Hypothalamus (tissue), 51 donors: ENCODE data around the gene PRKG2.

Experiments
- DNase-seq, 51 donors: peaks; one replicate each; lab custom pipeline; 2025; lab: John Stamatoyannopoulos, UW

Gene PRKG2

GRCh38 chr4:81106150-81106549 is 108.9 kb downstream of the PRKG2 start:
- DNase-seq, result no peak

DNA sequence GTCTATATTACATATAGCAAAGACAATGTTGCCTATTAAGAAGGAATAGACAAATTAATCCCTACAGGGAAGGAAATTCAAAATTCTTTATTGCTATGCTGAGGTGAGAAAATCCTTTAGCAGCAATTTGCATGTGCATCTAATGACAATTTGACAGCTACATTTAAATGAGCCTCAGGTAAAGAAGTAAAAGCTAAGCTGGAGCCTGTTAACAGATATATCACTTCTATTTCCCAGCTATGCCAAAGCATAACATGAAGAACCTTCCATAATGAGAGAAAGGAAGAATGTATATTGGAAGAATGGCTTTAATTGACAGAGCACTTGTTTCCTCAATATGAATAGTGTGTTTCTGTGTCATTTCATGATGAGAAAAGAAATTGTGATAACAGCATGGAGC is 112.9 kb downstream of the PRKG2 start:
- no peak for DNase-seq

DNA sequence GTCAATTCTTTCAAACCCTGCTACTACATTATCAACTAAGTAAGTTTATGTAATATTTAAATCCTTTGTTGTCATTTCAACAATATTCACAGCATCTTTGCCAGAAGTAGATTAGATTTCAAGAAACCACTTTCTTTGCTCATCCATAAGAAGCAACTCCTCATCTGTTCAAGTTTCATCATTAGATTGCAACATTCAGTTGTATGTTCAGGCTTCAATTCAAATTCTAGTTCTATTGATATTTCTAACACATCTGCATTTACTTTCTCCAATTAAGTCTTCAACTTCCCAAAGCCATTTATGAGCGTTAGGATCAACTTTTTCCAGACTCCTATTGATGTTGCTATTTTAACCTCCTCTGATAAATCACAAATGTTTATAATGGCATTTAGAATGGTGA is 118.5 kb downstream of the PRKG2 start:
- DNase-seq, result no peak

GRCh38 chr4:81095389-81095788 is 119.6 kb downstream of the PRKG2 start:
- DNase-seq, result no peak

DNA sequence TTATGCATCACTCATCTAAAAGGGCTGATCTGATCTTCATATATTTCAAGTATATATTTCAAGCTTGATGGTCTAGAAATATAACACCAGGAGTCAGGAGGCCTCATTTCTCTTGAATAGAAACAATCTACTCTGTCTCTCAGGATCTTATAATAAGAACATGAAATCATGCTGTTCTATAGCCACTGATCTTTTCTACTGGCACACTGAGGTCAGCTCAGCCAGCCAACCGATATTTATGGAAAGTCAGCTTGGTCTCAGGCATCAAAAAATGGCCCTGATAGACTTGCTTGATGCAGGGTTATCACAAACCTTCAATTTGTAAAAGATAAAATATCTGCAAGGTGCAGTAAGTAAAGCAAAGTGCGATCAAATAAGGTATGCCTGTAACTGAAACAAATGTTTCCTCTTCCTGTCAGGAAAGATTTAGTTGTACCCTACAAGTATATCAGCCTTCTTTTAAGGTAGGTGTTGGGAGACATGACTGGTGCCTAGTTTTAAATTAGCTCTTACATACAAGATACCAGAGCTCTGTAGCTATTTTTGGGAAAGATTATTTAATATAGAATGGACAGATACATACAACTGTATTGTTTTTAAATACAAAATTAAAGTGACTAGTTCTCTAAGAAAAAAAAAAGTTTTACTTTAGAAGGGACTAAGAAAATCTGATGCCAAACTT is 121.2 kb downstream of the PRKG2 start:
- DNase-seq, result no peak

- no peak for DNase-seq
Observed at GRCh38 chr4:81085979-81086378, 129.0 kb downstream of the PRKG2 start.

GRCh38 chr4:81085291-81085690 is 129.7 kb downstream of the PRKG2 start:
- no peak for DNase-seq

DNA sequence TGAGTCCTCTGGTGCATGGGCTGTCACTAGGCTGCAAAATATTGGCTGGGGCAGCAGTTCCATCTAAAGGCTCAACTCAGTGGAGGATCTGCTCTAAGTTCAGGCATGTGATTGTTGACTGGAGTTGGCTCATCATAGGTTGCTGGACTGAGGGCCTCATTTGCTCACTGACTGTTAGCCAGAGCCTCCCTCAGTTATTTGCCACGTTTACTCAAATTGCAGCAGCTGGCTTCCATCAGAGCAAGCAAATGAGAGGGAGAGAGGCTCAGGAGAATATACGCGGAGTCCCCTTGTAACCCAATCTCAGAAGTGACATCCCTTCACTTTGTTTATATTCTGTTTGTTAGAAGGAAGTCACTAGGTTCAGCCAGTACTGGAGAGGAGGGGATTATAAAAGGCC is 130.4 kb downstream of the PRKG2 start:
- DNase-seq, result no peak

- no peak for DNase-seq
Observed at GRCh38 chr4:81084029-81084428, 131.0 kb downstream of the PRKG2 start.

DNA sequence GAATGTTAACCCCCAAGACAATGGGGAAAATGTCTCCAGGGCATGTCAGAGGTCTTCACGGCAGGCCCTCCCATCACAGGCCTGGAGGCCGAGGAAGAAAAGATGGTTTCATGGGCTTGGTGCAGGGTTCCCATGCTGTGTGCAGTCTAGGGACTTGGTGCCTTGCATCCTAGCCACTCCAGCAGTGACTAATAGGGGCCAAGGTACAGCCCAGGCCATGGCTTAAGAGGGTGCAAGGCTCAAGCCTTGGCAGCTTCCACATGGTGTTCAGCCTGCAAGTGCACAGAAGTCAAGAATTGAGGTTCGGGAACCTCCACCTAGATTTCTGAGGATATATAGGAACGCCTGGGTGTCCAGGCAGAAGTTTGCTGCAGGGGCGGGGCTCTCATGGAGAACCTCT is 133.9 kb downstream of the PRKG2 start:
- no peak for DNase-seq

DNA sequence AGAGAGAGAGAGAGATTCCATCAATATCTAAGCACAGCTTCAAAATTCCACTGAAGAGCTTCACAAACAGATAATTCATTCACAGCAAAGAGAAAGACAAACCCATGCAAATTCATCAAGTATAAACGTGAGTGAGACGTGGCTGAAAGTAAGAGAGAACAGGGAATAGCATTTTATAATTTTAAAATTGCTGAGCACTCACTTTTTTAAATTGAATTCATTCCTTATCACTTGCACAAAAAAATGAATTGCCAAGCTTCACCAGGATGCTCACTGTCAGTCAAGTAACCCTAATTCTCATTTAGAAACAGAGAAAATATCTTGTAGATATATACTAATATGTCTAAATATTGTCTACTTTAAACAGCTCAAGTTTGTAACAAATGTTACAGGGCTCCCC is 144.0 kb downstream of the PRKG2 start:
- DNase-seq, result no peak

GRCh38 chr4:81069706-81070331 is 145.2 kb downstream of the PRKG2 start:
- peak in 43 of 51 donors; percentile 0 to 80 (median 32) for DNase-seq

DNA sequence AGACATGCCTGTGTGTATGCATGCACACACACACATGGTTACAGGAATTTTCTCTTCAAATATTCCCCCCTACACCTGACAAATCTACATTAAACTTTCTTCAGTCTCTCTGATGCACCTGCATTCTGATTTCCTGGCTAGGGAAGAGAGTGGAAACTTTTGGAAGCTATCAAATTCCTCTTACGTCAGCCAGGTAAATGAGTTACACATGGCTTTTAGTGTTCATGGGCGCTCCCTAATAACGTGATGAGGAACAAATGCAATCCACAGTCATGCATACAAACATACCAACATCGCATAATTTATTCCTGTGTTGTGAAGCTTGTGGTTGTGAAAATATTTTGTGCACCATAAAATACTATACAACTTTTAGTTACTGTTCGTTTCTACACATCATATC is 149.6 kb downstream of the PRKG2 start:
- no peak for DNase-seq

- DNase-seq, result no peak
Observed at GRCh38 chr4:81062001-81062400, 153.0 kb downstream of the PRKG2 start.

- DNase-seq, result no peak
Observed at GRCh38 chr4:81061344-81061730, 153.7 kb downstream of the PRKG2 start.

DNA sequence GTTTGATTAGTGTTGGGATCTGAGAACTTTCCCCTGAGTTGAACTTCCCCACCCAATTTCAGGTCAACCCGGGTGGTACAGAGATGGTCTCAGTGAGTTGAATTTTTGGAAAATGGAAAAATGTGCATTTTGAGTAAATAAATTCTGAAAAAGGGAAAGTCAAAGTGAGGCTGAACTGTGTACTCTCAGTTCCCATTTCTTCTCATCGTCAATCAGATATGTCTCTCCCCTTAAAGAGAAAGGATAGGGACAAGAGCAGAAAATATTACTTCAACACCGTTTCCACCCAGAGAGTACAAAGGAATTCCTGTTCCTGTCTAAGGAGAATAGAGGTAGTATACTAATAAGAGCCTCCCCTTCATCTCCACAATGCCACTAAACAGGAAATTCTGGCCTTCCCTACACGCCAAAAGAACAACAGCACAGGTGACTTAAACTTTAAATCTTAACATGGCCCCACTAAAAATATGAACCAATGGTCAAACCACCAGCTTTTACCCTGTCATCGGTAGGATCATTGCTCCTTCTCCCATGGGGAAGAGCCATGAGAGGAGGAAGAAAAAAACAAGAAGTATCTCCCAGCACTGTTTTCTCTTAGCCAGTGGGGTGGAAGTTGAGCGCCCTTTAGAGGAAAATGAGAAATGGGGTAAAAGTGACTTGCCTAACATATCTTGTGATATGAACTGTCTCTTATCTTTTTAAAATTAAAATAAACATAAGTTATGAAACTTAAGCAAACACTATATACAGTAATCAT is 154.3 kb downstream of the PRKG2 start:
- DNase-seq, result no peak

DNA sequence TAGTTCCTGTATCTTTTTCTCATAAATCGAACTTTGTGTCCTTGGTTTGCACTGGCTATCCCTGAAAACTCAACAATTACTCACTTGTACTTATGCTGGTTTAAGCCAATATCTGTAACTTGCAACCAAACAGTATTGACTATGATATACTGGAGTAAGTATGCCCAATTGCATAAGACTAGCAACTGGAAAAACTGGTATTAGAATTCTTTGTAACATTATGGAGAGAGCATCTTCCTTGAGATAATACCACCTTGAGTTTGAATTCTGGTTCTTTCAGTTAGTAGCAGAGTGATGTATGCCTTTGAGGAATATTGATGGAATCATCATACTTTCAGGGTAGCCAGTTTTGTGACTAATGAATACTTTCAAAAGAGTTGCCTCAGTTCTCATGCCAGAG is 156.4 kb downstream of the PRKG2 start:
- no peak for DNase-seq

DNA sequence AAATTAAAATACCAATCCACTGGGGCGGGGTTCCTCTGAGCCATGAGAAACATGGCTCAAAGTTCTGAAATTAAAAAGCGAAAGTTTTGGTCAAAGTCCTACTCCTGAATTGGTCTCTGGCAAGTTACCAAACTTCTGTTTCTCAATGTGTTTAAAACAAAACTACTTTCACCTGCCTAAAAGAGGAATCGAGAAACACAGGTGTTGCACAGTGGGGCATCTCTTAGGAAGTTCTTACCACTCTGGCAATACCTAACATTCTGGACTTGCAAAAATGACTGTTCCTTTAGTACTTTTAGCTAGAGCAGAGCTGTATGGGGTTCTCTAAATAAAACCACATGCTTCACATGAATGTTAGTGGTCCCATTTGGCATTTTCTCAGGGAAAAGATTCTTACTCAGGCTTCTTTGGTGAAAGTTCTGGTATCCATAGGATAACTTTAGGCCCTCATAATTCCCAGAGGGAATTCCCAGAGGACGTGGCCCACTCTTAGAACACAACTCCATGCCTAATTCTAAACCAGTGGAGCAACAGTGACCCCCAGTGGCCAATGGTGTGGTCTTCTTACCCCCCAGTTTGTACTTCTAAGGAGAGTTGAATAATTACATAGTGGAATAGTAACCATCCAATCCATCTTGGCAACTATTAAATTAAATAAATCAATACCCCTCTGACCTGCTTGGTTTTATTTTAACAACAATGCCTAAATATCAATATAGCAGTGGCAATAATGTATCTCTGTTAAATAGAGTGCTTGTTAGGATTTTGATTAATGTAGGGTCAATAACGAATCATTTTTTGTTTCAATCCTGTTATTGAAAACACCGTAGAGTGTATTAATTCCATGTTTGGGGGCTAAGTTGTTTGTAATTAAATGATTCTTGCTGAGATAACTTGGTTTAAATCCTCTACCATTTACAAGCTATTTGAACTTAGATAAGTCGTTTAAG is 162.6 kb downstream of the PRKG2 start:
- DNase-seq, result peak in 27 of 51 donors; percentile 0 to 57 (median 23)

GRCh38 chr4:81049907-81050306 is 165.1 kb downstream of the PRKG2 start:
- DNase-seq, result no peak

- DNase-seq, result no peak
Observed at GRCh38 chr4:81049330-81049729, 165.7 kb downstream of the PRKG2 start.
